Esophagus squamous epithelium (tissue), 5 donors: ENCODE results near the gene ATP5F1D. TPM values are rescaled to one million over a fixed set of nuclear protein-coding genes. Genes with fewer than 3 reads are reported as not detected.

Source experiments
- DNase-seq: peaks from one replicate; lab custom pipeline; 2025; lab: John Stamatoyannopoulos, UW
- H3K27ac ChIP-seq, 4 donors: fragments of 200-600 bp; sonication (generic); one replicate each; pipeline ENCODE4 v1.5.1; 2016 to 2019; ENCODE audit warnings: mild to moderate bottlenecking in 1 of 4
- H3K27me3 ChIP-seq, 4 donors: fragments of 200-600 bp; sonication (generic); 1 replicate in 3 of 4; 2 replicates in 1 of 4; pipeline versions ENCODE4 v1.5.1 to v1.6.0; 2017 to 2021; ENCODE audit warnings: antibody characterized with exemption in 1 of 4
- H3K36me3 ChIP-seq, 3 donors: fragments of 200-600 bp; sonication (generic); one replicate each; pipeline ENCODE4 v1.5.1; 2016 to 2019
- H3K4me1 ChIP-seq, 3 donors: fragments of 200-600 bp; sonication (generic); one replicate each; pipeline ENCODE4 v1.5.1; 2017 to 2019
- H3K4me3 ChIP-seq, 4 donors: fragments of 200-600 bp; sonication (generic); 1 replicate in 3 of 4; 2 replicates in 1 of 4; pipeline ENCODE4 v1.5.1; 2016 to 2019; ENCODE audit warnings: mild to moderate bottlenecking in 2 of 4, moderate library complexity in 1 of 4
- H3K9me3 ChIP-seq, 3 donors: fragments of 200-600 bp; sonication (generic); one replicate each; pipeline ENCODE4 v1.5.1; 2016 to 2019
- CTCF ChIP-seq, 6 experiments: fragments of 450-650 bp in 4 of 6; fragments of 200-600 bp in 2 of 6; sonication (generic) in 2 of 6; IDR thresholded peaks; one replicate each; pipeline ENCODE4 v1.5.1; 2016 to 2019; ENCODE audit warnings: antibody characterized with exemption in 6 of 6, mild to moderate bottlenecking in 4 of 6, moderate library complexity in 4 of 6
- POLR2A ChIP-seq, 4 donors: fragments of 450-650 bp; IDR thresholded peaks; one replicate each; pipeline ENCODE4 v1.6.1; 2017; ENCODE audit warnings: antibody characterized with exemption in 4 of 4, mild to moderate bottlenecking in 4 of 4, moderate library complexity in 3 of 4
- WGBS, 2 donors: methylation state at CpG; one replicate each; pipeline ENCODE4 v1.1.5; 2018; 5-methylcytosine and 5-hydroxymethylcytosine counted together
- intact Hi-C: fragments of 100-400 bp; cut with DNase I; formaldehyde crosslinking; loops from one replicate; pipeline ENCODE4 v1.15.0; 2022
- total RNA-seq, 4 donors: library from RNA; depleted of rRNA; stranded (reverse); fragments of >200 nt; gene quantifications; one replicate each; pipeline ENCODE4 v1.1.0, GENCODE V29; 2016
- donor health status: DM: yes; HTN: yes; CAD: no.

The ATP5F1D gene
- total RNA-seq, 4 donors from 2014 or later = 83.4 to 171 (median 132) TPM

- Histone ChIP-seq H3K9me3 (no peaks in the 10 kb centered on the region), H3K27me3 (no peaks in the 10 kb centered on the region), H3K27ac (peak within 1 kb of the TSS; percentile 94 to 99 (median 98)), H3K4me3 (peak within 1 kb of the TSS; percentile 49 to 86 (median 70)), H3K4me1 (peaks cover 51 to 72% (median 57%) of the 10 kb centered on the region in 3 donors), H3K36me3 (peaks cover 26 to 77% (median 28%) of the 10 kb centered on the region in 3 donors)
- 0% methylated on average over 14 of the region's 98 CpGs; no CpG with 5 or more reads in 1 of the 2 donors for WGBS, 2 donors
- intact Hi-C loops = loop anchor here (10.0 kb wide), 1 partner anchor 129 kb away; the partner anchor contains the start of genes DAZAP1 and GAMT
- TF ChIP-seq POLR2A (IDR thresholded peaks at IDR 0.05) = peak in 3 of 4 donors; percentile 54 to 83 (median 77)
- peak in 3 of 6 experiments; percentile 8 to 21 (median 13) for TF ChIP-seq CTCF (IDR thresholded peaks at IDR 0.05)
- DNase-seq = peak; percentile 90
Measured at GRCh38 chr19:1275260-1275975, 33.9 kb downstream of the ATP5F1D start, which contains the start of gene FAM174C. Gene FAM174C, plus strand, starts transcription at chr19:1275530. Its CDS starts 20 bp downstream, at chr19:1275550.

GRCh38 chr19:1275976-1276627 is 34.6 kb downstream of the ATP5F1D start:
- no peaks in the 10 kb centered on the region for H3K9me3 ChIP-seq
- H3K27ac ChIP-seq = peak overlapping the region; percentile 94 to 99 (median 98)
- peaks cover 45 to 66% (median 51%) of the 10 kb centered on the region in 3 donors for H3K4me1 ChIP-seq
- TF ChIP-seq CTCF (IDR thresholded peaks at IDR 0.05) (peak in 1 of 6 experiments; percentile 7), POLR2A (IDR thresholded peaks at IDR 0.05) (no peak)
- DNase-seq = no peak
- intact Hi-C loops = loop anchor here (10.0 kb wide), 1 partner anchor 129 kb away; the partner anchor contains the start of genes DAZAP1 and GAMT
- peak overlapping the region; percentile 49 to 86 (median 70) for H3K4me3 ChIP-seq
- no peaks in the 10 kb centered on the region for H3K27me3 ChIP-seq
- 10 to 31% methylated on average over 7 to 27 of the region's 43 CpGs for WGBS, 2 donors
- H3K36me3 ChIP-seq = peaks cover 26 to 70% (median 28%) of the 10 kb centered on the region in 3 donors

GRCh38 chr19:1276628-1277022 is 35.1 kb downstream of the ATP5F1D start:
- Histone ChIP-seq H3K27ac (peak overlapping the region in 3 of 4 donors; percentile 94 to 99 (median 98)), H3K9me3 (no peaks in the 10 kb centered on the region), H3K4me3 (peak overlapping the region; percentile 49 to 86 (median 70)), H3K36me3 (peaks cover 26 to 65% (median 28%) of the 10 kb centered on the region in 3 donors), H3K4me1 (peaks cover 39 to 60% (median 45%) of the 10 kb centered on the region in 3 donors), H3K27me3 (no peaks in the 10 kb centered on the region)
- DNase-seq = no peak
- TF ChIP-seq POLR2A (IDR thresholded peaks at IDR 0.05) (no peak), CTCF (IDR thresholded peaks at IDR 0.05) (no peak)
- WGBS, 2 donors = 45 to 70% methylated on average over 3 to 7 of the region's 10 CpGs
- intact Hi-C loops = loop anchor here (10.0 kb wide), 1 partner anchor 128 kb away; the partner anchor contains the start of genes DAZAP1 and GAMT

- Histone ChIP-seq H3K36me3 (peaks cover 24 to 61% (median 28%) of the 10 kb centered on the region in 3 donors), H3K27me3 (no peaks in the 10 kb centered on the region), H3K4me1 (peaks cover 35 to 56% (median 41%) of the 10 kb centered on the region in 3 donors), H3K9me3 (no peaks in the 10 kb centered on the region), H3K27ac (no peak overlapping the region), H3K4me3 (no peak overlapping the region)
- intact Hi-C loops = loop anchor here (10.0 kb wide), 1 partner anchor 128 kb away; the partner anchor contains the start of genes DAZAP1 and GAMT
- TF ChIP-seq CTCF (IDR thresholded peaks at IDR 0.05) = no peak
- no peak for TF ChIP-seq POLR2A (IDR thresholded peaks at IDR 0.05)
- 92 to 95% methylated on average over 10 to 11 of the region's 15 CpGs for WGBS, 2 donors
- DNase-seq = no peak
Measured at GRCh38 chr19:1277061-1277460, 35.5 kb downstream of the ATP5F1D start.
